DND-41 (cell line): Measurements from ENCODE around the gene IL1RN.

Source experiments
- CTCF ChIP-seq: IDR thresholded peaks from 2 replicates; pipeline ENCODE4 v1.5.1; 2012; ENCODE audit warnings: borderline replicate concordance, low read length, moderate library complexity, mild to moderate bottlenecking; ENCODE audit not compliant: poor library complexity, severe bottlenecking; ENCODE audit errors: extremely low read depth
- EZH2 ChIP-seq: IDR thresholded peaks from 3 replicates; pipeline ENCODE4 v1.6.1; 2012; ENCODE audit warnings: borderline replicate concordance, low read depth, mild to moderate bottlenecking, moderate library complexity, low read length, inconsistent platforms; ENCODE audit not compliant: severe bottlenecking

- TF ChIP-seq CTCF, result no peak
- TF ChIP-seq EZH2, result no peak
Observed at GRCh38 chr2:113085542-113085941, 41.9 kb upstream of the IL1RN start.
